ENCODE measurements around the gene C10orf67.
"Not testable (repeated sequence)": the region's sequence is repeated elsewhere in the genome, so short reads cannot be mapped to it uniquely, and the experiment has no call there.

C10orf67 gene

DNA sequence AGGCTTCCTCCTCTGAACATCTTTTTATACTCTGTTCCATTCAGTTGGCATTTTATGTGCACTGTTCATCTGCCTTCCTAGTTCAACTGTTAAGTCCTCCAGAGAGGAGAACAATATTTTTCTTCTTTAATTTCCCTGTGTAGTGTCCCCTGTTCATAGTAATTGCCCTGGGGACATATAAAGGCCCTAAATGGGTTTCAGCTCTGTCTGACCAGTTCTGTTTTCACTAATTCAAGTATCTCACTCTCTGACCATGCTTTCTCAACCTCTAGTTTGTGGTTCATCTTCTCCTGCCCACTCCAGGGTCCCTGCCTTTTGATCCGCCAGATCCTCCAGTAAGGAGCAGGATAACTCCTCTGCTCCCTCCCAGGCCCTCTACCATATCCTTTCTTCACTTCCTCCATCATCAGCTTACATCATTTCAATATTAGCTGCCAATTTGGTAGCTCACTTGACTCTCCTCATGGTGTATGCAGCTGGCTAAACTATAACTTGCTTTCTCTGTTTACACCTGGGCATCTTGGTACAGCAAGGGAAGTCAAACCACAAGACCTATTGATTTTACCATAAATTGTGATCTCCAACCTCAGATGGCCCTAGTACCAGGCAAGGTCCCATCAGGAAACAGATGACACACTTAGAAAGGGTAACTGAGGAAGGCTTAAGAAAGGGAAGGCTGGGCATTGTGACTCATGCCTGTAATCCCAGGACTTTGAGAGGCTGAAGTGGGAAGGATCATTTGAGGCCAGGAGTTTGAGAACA lies 17.7 kb upstream of the C10orf67 start:
- TF ChIP-seq, protein P1, sequence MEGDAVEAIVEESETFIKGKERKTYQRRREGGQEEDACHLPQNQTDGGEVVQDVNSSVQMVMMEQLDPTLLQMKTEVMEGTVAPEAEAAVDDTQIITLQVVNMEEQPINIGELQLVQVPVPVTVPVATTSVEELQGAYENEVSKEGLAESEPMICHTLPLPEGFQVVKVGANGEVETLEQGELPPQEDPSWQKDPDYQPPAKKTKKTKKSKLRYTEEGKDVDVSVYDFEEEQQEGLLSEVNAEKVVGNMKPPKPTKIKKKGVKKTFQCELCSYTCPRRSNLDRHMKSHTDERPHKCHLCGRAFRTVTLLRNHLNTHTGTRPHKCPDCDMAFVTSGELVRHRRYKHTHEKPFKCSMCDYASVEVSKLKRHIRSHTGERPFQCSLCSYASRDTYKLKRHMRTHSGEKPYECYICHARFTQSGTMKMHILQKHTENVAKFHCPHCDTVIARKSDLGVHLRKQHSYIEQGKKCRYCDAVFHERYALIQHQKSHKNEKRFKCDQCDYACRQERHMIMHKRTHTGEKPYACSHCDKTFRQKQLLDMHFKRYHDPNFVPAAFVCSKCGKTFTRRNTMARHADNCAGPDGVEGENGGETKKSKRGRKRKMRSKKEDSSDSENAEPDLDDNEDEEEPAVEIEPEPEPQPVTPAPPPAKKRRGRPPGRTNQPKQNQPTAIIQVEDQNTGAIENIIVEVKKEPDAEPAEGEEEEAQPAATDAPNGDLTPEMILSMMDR (IDR thresholded peaks at IDR 0.05; ENCODE audit: insufficient read depth, missing control alignments), result no peak
- no peak for FAIRE-seq
- DNase-seq (ENCODE audit: insufficient read length, low spot score), result no peak

DNA sequence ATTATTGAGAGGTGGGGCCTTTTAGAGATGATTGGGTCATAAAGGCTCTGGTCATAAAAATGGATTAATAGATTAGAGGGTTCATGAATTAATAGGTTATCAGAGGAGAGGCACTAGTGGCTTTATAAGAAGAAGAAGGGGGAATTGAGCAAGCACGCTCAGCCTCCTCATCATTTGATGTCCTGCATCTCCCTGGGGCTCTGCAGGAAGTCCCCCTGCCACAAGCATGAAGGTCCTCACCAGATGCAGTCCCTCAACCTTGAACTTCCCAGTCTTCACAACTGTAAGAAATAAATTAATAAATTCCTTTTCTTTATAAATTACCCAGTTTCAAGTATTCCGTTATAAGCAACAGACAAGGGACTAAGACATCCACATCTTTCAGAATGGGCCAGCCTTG lies 17.1 kb upstream of the C10orf67 start:
- FAIRE-seq (no peak), DNase-seq (ENCODE audit: insufficient read length, low spot score) (no peak)
- TF ChIP-seq, protein P1 (IDR thresholded peaks at IDR 0.05; ENCODE audit: insufficient read depth, missing control alignments), result no peak

- DNase-seq (ENCODE audit: insufficient read length, low spot score) (no peak), FAIRE-seq (no peak)
- TF ChIP-seq, protein P1 (IDR thresholded peaks at IDR 0.05; ENCODE audit: insufficient read depth, missing control alignments), result no peak
These were observed 15.2 kb upstream of the C10orf67 start for GRCh38 chr10:23359692-23360380.

DNA sequence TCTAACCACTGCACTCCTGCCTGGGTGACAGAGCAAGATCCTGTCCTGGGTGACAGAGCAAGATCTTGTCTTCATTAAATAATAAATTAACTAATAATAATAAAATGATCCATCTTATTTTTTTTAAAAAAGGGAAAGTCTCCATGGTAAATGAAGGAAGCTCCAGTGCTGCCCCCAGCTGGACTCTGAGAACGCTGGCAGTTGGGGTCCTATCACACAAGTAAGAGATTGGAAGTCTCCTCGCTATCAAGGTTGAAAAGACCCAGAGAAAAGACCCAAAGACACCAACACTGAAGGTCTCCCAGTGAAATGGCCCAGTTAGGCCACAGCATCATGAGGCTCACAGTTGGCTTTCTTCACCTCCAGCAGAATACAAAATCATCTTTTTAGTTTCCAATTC lies 13.8 kb upstream of the C10orf67 start:
- TF ChIP-seq, protein P1 (IDR thresholded peaks at IDR 0.05; ENCODE audit: insufficient read depth, missing control alignments), result no peak
- FAIRE-seq (no peak), DNase-seq (ENCODE audit: insufficient read length, low spot score) (no peak)

DNA sequence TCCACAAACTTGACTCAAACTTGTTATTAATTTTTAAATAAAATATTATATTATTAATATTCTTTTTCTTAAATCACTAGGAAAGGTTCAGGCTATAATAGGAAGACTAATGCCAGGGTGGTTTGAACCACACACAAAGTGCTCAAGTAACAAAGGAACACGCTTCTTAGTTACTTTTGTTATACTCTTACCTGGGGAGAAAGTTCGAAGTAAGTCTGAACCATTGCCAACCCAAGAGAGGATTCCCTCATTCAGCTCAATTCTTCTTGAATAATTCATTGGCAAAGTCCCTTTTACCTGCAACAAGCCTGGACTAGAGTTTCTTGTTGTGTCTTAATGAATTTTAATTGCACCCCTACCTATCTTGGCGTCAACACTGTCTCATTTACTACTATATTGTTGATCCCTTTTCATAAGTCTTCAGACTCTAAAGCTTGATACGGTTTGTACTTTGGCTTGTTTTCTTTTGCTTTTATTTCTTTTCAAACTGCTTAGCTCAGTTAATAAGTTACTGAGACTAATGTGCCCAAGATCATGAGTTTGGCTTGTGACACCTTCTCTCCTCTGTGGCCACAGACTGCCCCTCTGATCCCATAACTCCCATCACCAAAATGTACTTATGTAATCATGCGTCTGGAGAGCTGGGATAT lies 10.2 kb upstream of the C10orf67 start:
- no peak for DNase-seq (ENCODE audit: insufficient read length, low spot score)
- FAIRE-seq, result no peak
- TF ChIP-seq, protein P1 (IDR thresholded peaks at IDR 0.05; ENCODE audit: insufficient read depth, missing control alignments), result no peak

DNA sequence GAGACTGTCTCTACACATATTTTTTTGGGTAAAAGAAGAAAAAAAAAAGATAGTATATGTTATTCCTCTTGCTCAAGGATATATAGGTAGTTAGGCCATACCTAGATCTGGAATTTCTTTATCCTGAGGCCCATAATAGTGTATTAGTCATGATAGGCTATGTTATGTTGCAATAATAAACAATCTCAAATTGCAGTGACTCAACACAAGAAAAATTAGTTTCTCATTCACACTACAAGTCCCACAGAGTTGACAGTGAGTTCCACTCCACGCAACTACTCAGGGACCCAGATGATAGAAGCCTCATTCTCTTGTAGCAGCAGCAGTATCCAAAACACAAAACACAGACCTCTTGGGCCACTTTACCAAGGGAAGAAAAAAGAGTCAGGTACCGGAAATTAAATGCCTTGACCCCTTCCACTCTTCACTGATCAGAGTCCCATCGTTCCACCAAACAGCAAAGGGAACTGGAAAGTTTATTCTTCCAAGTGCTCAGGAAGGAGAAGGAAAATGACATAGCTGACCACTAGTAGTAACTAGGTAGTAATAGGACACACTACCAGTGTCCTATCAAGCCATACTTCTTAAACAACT lies 7.4 kb upstream of the C10orf67 start:
- DNase-seq (ENCODE audit: insufficient read length, low spot score) (no peak), FAIRE-seq (no peak)

DNA sequence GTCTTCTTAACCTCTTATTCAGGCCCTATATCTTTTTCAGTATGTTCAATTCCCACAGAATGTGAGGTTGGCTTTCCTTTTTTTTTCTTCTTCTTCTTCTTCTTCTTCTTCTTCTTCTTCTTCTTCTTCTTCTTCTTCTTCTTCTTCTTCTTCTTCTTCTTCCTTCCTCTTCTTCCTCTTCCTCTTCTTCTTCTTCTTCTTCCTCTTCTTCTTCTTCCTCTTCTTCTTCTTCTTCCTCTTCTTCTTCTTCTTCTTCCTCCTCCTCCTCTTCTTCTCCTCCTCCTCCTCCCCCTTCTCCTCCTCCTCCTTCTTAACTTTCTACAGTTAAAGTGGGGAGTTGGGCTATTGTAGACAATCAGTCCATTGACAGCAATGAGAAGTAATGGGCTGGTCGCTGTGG lies 6.1 kb upstream of the C10orf67 start:
- DNase-seq (ENCODE audit: insufficient read length, low spot score); FAIRE-seq: not testable (repeated sequence)

More for the DNA sequence above, 7.4 kb upstream of the C10orf67 start:
- TF ChIP-seq, protein P1 (IDR thresholded peaks at IDR 0.05; ENCODE audit: insufficient read depth, missing control alignments), result no peak
